Measurements from ENCODE around the gene VPS33B.
"Not testable (repeated sequence)": the region's sequence is repeated elsewhere in the genome, so short reads cannot be mapped to it uniquely, and the experiment has no call there.

VPS33B gene

DNA sequence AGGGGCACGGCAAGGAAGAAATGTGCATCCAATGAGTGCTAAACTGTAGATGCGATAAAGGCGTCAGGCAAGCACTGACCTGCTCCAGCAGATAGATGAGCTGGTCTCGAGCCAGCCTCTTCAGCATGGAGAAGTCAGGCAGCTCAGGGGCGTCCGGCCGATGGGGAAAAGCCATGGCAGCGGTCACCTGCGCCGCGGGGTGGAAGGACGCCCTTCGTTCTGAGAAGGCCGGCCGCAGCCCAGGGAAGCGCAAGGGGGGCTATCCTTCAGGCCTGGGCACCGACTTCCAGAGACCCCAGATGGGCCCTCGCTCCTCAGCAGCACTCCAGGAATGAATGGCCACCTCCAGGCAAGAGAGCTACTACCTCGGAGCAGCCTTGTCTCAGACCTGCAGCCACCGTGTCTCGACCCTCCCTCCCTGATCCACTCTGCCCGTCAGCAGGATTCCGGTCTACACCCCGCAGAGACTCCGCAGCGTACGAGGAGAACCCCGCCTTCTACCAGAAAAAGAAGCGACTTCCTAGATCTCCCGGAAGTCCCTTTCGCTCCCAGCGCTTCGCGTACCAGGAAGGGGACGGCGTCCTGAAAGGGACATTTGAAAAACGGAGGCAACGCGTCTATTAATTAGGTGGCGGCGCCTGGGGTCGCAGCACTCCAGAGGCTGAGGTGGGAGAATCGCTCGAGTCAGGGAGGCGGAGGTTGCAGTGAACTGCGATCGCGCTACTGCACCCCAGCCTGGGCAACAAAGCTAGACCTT, at the start of gene VPS33B:
Gene VPS33B (minus strand): TSS at position 520 of the 757 bp plus-strand sequence. CDS start 345 bp downstream, at position 175.
- peak; percentile 85 for DNase-seq

DNA sequence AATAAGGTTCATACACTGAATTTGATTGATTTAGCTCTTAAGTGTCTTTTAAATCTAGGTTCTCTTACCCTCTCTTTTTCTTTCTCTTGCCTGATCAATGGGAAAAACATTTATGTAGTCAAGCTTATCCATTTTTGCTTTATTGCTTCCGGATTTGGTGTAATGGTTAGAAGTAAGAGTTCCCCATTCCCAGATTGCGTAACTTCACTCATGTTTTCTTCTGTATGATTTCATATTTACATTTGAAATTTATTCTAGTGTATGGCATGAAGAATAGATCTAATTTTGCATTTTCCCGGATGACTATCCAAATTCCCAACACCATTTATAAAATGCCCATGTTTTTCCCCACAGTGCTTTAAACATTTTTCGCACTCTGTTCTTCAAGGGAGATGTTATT, 49.8 kb upstream of the VPS33B start:
- DNase-seq = no peak

DNA sequence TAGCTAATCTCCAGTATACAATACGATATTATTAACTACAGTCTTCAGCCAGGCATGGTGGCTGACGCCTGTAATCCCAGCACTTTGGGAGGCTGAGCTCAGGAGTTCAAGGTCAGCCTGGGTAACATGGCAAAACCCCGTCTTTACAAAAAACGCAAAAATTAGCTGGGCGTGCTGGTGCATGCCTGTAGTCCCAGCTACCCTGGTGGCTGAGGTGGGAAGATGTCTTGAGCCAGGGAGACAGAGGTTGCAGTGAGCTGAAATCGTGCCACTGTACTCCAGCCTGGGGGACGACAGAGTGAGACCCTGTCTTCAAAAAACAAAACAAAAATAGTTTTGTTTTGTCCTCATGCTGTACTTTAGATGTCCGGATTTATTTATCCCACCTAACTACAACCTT, 48.5 kb upstream of the VPS33B start:
- DNase-seq = no peak

DNA sequence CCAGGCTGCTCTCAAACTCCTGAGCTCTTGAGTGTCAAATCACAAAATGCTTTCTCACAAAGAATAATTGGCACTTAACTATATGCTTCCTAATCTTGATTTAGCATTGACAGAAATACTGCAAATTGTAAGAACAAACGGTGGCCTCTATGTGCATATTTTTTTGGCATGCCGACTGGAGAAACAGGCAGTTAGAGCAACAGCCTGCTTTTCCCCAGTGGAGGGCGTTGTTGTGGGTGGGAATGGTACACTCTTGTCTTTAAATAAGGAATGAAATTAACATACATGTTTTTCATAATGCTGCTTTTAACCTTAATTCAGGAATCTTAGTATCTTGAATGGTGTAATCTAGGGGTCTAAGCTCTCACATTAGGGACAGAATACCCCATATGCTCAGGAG, 46.6 kb upstream of the VPS33B start:
- DNase-seq = no peak

DNA sequence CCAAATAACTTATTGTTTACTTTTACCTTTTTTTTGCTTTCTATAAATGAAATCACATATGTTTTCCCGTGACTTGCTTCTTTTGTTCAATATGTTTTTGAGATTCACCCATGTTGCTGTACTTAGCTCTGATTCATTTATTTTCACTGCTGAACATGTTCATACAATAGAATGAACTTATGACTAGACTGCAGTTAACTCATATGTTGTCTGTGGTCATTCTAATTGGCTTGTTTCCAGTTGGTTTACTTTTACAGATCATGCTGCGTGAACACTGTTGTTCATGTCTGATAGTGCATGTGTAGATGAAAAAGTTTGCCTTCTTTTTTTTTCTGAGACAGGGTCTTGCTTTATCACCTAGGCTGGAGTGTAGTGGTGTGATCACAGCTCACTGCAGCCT, 46.0 kb upstream of the VPS33B start:
- no peak for DNase-seq

DNA sequence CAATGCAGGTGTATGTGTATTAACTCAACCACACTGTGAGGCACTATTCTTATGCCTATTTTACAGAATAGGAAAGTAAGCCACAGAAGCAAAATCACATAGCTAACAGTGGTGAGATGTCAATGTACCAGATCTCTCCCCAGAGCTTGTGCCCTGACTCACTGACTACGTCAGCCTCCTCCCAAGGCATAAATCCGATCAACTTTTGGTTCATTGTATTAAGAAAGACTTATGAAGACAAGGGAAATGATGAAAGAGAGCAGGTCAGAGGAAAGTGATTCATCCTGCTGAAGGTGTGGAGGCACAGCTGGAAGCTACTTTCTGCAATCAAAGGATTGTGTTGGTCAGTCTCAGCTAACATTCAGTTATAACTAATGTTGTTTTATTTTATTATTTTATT, 44.6 kb upstream of the VPS33B start:
- DNase-seq = no peak

DNA sequence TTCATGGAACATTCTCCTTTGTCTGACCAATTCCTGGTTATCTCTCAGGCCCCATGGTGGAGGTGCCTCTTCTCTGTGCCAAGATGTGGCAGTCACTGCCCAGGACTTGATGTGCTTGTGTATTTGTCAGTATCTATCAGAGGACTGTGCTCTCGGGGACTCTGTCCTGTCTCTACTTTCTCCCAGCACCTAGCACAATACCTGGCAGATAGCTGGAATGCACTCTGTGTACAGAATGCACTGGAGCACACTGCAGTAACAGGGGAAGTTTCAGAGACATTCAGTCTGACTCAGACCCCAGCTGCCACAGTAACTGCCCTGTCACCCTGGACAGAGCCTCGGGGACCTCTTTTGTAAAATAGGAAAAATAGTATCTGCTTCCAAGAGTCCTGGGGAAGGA, 43.1 kb upstream of the VPS33B start:
- DNase-seq = no peak

DNA sequence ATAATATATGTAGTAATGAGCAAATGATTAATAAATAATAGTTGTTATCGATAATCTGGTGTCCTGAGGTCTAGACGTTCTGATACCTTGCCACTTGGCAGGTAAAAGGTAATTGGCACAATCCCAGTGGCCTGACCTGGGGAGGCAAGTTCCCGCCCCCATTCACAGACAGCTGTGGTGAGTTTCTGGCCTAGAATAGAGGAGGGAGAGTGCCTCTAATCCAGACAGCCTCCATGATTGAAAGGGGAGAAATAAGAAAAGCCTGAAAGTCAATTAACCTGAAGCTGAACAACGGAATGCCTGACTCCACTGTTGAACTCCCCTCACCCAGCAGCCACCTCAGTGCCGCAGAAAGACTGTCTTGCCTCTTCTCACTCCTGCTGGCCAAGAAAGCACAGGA, 39.6 kb upstream of the VPS33B start:
- DNase-seq = no peak

DNA sequence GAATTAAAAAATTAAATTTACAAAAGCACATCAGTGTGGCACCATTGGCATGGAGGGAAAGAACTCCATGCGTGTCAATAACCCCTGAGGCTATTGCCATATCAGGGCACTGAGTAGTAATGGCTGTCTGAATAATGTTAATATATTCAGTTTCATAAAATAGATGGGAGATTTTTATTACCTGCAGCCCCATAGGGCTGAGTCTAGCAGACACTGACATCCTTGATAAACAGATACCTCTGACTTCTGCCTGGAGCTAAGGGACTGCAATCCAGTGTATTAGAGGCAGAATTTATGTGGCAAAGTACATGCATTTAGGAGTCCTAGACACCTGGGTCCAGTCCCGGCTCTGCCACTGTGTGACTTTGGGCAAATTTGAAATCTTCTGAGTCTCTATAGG, 38.8 kb upstream of the VPS33B start:
- no peak for DNase-seq

DNA sequence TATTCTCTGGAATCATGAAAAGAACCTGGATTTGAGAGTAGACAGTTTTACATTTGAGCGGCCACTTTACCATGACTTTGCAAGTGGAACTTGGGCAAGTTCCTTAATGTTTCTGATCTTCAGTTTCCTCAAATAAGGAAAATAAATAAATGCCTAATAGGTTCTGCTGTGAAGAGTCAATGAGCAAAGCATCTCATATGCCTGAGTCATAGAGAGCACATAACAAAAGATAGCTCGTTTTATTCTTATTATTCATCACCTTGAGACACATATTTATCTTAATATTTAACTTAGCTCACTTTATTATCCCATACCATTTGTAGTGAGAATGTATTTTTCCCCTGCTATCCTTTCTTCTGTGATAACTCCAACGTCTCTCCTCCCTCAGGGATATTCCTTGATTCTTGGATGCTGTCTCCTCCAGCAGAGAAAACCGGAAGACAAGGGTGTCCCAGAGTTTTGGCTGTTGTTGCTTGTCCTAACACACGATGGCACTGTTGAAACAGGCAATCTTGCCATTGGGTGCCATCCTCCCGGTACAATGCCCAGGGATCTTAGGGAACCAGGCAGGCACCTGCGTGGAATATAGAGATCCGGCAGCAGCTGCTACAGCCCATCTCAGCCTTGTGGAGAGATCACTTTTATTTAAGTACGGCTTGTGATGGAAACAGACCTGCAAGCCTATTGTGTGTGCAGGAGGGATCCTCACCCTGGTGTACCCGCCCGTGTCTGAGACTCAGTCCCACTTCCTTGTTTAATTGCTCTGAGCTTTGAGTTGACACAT, 33.3 kb upstream of the VPS33B start:
- DNase-seq = peak; percentile 48

DNA sequence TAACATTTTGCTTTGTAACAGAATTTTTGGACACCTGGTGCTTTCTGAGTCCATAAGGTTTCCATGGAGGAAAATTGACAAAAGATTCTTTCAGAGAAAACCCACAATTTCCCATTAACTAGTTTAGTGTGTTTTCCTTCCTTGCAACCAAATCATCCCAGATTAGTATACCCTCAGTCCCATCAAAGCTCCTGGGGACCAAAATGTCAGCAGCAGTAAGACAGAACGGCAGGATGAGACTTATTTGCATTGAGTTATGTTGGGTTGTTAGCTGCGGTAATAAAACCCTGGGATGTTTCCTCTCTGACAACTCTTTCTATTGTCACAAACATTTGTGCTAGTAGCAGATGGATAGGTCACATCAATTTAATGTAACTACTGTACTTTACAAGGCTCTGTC, 32.4 kb upstream of the VPS33B start:
- DNase-seq = no peak

DNA sequence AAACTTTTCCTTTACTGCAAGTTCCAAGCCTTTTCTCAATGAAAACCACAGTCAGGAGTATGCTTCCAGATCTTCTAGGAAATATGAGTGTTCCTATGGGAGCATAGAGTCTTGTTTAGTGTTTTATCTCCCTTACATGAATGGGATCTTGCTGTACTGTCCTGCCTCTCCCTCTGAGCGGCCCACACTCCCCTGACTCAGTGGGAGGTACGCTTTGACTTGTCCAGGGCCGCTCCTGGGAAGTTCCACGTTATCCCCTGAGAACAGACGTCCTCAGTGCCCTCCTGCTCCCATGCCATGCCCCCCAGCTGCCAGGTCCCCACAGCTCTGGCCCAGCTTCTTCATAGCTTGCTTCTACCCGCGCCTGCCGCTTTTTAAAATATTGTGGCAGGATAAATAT, 28.9 kb upstream of the VPS33B start:
- DNase-seq = no peak

DNA sequence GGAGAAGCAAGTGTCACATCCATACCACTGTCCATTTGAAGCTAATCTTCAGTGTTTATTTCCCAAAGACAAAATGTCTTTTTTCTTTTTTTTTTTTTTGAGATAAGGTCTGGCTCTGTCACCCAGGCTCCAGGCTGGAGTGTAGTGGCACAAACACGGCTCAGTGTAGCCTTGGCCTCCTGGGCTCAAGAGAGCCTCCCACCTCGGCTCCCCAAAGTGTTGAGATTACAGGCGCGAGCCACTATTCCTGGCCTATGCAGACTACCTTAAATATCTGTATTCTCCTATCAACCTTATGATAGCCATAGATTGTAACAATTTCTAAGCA, 27.7 kb upstream of the VPS33B start:
- no peak for DNase-seq

DNA sequence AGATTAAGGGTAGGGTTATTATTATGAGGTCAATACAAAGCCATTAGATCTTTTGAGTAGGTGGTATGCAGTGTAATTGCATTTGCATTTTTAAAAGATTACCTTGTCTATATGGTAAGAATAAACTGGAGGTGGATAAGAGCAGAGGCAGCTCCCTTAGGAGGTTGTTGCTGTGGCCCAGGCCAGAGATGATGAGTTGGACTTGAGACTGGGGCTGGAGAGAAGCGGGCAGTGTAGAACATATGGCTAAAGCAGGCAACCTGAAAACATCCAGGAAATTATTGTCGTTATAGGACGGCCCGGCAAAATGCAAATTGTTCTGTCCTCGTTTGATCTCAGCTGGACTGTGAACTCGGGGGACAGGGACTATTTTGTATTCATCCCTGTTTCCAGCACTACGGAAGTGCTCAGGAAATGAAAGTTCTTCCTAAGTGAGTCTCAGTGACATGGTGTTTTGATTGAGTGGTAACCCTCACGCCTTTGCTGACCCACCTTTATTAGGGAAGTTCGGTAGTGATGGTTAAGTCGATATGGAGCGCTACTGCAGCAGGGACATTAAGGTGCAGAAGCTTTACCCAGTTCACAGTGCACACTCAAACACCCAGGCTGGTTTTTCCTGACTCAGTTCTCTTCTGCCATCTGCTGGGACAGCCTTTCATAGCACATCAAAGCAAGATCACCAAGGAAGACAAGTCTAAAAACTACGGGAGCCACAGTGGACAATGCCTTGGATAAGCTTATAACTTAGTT, 27.2 kb upstream of the VPS33B start:
- DNase-seq = peak; percentile 60

DNA sequence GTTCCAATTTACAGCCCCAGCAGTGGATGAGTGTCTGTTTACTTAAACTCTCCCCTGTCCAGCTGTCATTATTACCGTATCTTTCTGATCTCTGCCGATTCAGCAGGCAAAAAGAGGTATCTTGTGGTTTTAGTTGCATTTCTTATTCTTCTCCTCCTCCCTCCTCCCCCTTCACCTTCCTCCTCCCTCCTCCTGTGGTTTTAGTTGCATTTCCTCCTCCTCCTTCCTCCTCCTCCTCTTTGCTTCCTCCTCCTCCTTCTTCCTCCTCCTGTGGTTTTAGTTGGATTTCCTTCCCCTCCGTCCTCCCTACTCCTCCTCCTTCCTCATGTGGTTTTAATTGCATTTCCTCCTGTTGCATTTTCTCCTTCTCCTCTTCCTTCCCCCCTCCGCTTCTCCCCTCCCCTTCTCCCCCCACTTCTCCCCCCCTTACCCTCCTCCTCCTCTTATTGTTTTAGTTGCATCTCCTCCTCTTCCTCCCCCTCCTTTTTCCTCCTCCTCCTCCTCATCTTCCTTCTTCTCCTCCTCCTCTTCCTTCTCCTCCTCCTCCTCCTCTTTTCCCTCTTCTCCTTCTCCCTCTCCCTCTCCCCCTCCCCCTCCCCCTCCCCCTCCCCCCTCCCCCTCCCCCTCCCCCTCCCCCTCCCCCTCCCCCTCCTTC, 25.3 kb upstream of the VPS33B start:
- DNase-seq = no peak

DNA sequence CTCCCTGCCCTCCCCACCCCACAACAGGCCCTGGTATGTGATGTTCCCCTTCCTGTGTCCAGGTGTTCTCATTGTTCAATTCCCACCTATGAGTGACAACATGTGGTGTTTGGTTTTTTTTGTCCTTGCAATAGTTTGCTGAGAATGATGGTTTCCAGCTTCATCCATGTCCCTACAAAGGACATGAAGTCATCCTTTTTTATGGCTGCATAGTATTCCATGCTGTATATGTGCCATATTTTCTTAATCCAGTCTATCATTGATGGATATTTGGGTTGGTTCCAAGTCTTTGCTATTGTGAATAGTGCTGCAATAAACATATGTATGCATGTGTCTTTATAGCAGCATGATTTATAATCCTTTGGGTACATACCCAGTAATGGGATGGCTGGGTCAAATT, 23.7 kb upstream of the VPS33B start:
- DNase-seq = not testable (repeated sequence)

DNA sequence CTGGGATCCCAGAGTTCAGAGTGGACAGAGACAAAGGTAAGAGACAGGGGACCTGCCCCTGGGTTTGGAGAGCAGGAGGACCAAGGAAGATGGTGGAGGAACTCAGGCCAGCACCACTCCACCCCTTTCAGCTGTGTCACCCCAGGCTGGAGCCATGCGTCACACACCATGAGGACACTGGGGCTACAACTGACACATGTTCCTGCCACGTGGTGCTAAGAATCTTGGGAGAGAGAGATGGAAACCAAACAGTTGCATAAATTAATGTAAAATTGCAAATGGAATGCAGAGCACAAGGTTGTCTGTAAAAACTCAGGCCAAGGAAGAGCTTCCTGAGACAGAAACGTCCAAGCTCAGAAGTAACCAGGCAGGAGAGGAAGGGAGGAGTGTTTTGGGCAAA, 22.7 kb upstream of the VPS33B start:
- no peak for DNase-seq

DNA sequence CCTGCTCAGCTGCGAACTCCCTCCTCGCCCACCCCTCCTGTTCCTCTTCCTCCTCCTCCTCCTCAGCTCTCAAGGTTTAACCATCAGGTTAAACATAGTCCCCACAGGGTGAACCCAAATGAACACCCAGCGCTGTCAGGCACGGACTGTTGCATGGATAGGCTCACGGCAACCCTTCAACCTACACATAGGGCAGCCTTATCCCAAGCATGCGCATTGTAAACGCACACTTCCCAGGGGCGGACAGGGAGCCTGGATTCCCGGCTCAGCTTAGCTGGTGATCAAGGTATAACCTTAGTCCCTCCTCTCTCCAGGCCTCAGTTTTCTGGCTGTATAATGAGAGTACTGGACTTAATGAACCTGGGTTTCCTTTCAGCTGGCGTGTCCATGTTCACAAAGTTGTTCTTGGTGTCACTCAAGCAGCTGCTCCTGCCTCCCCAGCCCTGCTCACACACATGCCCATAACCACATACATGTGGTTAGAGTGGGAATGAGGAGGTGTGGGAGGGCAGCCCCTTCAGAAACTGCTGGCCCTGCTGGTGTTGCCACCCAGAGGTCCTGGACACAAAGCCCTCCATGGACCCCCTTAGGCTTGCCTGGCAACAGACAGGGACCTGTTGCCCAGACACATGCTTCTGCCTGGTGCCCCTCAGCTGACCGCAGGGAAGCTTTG, 20.9 kb upstream of the VPS33B start:
- no peak for DNase-seq

DNA sequence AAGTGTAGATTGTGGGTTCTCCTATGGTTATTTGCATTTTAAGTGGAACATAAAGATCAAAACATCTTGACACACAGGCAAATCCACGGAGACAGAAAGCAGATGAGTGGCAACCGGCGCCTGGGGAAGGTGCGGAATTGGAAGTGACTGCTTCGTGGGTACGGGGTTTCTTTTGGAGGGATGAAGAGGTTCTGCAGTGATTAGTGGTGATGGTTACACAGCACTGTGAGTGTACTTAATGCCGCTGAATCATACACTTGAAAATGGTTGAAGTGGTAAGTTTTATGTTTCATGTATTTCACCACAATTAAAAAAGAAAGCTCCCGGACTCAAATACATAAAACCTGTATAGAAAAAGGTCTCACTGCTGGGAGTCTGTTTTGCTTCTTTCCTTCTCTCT, 18.5 kb upstream of the VPS33B start:
- no peak for DNase-seq

DNA sequence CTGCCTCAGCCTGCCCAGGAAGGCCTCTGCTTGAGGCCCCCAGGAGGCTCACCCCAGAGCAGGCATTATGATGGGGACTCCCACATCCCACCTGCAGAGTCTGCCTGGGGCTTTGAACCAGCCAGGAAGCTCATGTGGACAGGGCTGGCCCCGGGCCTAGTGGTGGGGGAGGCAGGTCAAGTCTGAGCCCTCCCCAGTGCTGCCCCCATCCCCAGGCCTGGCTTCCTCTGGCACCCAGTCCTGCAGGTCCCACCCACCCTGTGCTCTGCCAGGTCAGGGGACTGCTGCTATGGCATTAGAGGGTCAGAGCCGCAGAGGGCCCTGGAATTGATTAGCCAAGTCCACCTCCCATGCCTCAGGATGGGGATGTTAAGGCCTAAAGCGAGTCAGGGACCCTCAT, 17.6 kb upstream of the VPS33B start:
- no peak for DNase-seq

DNA sequence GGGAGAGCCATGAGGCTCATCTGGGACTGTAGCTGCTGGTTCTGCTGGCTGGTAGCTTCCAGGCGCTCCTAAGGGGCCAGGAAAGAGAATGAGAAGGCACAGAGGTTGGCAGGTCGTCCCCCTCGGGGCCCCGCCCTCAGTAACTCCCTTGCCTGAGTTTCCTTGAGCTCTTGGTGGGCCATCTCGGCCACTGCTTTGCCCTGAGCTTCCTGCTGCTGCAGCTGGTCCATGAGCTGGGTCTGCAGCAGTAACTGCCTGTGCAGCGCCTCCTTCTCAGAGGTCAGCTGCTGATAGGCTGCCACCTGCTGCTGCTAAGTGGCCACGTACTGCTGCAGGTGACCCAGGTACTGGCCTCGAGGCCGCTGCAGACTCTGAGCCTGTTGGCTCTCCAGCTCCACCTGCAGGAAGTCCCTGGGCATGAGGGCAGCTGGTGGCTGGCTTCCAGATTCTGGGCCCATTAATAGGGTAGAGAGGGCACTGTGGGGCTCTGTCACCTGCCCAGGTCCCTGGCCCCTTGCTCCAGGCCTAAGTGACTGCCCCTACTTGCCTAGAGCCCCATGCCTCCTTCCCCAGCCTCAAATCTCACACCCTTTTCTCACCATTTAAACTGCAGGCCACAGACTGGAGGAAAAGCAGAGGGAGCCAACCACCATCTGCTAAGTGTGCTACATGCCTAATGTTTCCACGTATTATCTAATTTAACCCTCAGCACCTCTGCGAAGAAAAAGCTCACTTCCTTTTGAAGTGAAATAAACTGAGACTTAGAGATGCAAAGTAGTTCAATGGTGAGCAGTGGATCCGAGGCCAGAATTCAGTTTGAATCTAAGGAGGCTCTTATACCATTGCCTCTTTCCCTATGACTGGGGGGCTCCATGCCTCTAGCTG, 10.8 kb upstream of the VPS33B start:
- DNase-seq = peak; percentile 49

DNA sequence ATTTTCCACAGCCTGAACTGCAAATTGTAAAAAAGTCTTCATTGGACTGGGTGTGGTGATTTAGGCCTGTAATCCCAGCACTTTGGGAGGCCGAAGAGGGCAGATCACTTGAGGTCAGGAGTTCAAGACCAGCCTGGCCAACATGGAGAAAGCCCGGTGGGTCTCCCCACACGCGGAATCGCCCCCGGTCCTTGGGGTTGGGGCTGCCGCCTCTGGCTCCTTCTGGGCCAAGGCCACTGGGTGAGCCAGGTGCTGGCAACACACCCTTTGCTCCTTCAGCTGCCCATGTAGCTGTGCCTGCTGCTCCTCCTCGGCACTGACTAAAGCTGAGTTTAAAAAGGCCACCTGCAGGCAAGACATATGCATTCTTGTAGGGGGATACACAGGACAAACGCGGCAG, 9.4 kb upstream of the VPS33B start:
- DNase-seq = no peak
